ENCODE results near the gene FBXO31. TPM values are rescaled to one million over a fixed set of nuclear protein-coding genes. Genes with fewer than 3 reads are reported as not detected.

FBXO31 gene
- total and polyA plus RNA-seq, 9 of the 15 experiments (the other 6 are each of a cell fraction or from before 2014, with no cell fraction given): 0.18 to 33.3 (median 10.9) TPM

DNA sequence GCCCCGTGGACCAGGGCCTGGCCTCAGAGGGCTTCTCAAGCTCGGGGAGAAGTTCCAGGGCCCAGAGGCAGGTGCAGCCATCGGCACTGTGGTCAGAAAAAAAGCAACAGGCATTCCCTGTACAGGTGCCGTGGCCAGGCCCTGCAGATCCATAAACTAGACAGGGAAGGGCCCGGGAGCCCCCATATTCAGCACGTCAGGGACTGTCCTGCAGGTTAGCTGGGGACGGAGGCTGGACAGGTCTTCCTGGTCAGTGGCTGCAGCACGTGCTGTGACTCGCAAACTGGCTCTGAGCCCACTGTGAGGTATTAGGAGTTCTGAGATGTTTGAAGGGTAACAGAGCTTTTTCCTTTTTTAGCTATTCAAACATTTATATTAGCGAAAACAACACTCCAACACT lies 51.4 kb downstream of the FBXO31 start:
- Histone ChIP-seq H3K79me2 (ENCODE audit: control insufficient read depth, insufficient read depth, low read length) (no peaks in the 10 kb centered on the region), H3K9me3 (replicated peaks; ENCODE audit: control insufficient read depth, insufficient read depth, low read depth, low read length) (no peaks in the 10 kb centered on the region), H3K4me2 (ENCODE audit: insufficient read depth, low read length) (no peak overlapping the region), H3K27ac (ENCODE audit: extremely low read depth, low read depth, low read length) (no peak overlapping the region), H3K4me1 (replicated peaks in 1 of 2; ENCODE audit: control insufficient read depth in 2 of 2, insufficient read depth in 2 of 2, low read length in 2 of 2) (peaks cover 0 to 3% of the 10 kb centered on the region in 2 experiments; a peak in 1 of 5 replicates), H3K9ac (ENCODE audit: insufficient read depth in 1 of 2, low read depth in 2 of 2, low read length in 2 of 2) (no peak overlapping the region), H3K9me1 (ENCODE audit: control insufficient read depth, insufficient read depth, low read length) (no peaks in the 10 kb centered on the region), H4K20me1 (replicated peaks; ENCODE audit: control insufficient read depth, insufficient read depth, low read length) (peaks cover 6% of the 10 kb centered on the region; the same call in 1 of the 2 replicates), H2AFZ (ENCODE audit: low read depth, low read length) (no peak overlapping the region), H3K4me3 (no peak overlapping the region), H3K27me3 (ENCODE audit: control insufficient read depth in 2 of 2, insufficient read depth in 2 of 2, low read length in 2 of 2) (no peaks in the 10 kb centered on the region), H3K36me3 (ENCODE audit: control insufficient read depth, insufficient read depth, low read length) (peaks cover 76% of the 10 kb centered on the region; the same call in 2 of the 3 replicates)
- ATAC-seq (no peak), FAIRE-seq (no peak), DNase-seq (ENCODE audit: extremely low read depth in 1 of 4, low spot score in 3 of 4) (no peak)
- ChIA-PET POLR2A (interaction anchor here (1.3 to 3.8 kb wide), 2 partner anchors 13 to 62 kb away, joined by 5 to 15 read pairs; no protein-coding TSS in a partner anchor), CTCF (ENCODE audit: low intra/inter-chr PET ratio) (no interaction called here)
- 92% methylated on average over 9 of the region's 10 CpGs for WGBS (ENCODE audit: insufficient coverage, low coverage, missing lambda C conversion rate)
- no TSS peak for BruUV-seq (replicated peaks)
- in situ Hi-C loops (cut with MboI) (no loop called here), intact Hi-C loops (cut with micrococcal nuclease) (no loop called here)
- no peak for TF ChIP-seq GABPA (tag; conservative IDR thresholded peaks at IDR 0.05; ENCODE audit: low read depth)
- TF ChIP-seq ZNF408 (CRISPR knock-in tag; IDR thresholded peaks at IDR 0.05; ENCODE audit: low read depth): no peak
- no peak for TF ChIP-seq POLR2A (conservative IDR thresholded peaks at IDR 0.05)
- TF ChIP-seq IFI16 (CRISPR knock-in tag; IDR thresholded peaks at IDR 0.05): no peak
- TF ChIP-seq, protein P1, sequence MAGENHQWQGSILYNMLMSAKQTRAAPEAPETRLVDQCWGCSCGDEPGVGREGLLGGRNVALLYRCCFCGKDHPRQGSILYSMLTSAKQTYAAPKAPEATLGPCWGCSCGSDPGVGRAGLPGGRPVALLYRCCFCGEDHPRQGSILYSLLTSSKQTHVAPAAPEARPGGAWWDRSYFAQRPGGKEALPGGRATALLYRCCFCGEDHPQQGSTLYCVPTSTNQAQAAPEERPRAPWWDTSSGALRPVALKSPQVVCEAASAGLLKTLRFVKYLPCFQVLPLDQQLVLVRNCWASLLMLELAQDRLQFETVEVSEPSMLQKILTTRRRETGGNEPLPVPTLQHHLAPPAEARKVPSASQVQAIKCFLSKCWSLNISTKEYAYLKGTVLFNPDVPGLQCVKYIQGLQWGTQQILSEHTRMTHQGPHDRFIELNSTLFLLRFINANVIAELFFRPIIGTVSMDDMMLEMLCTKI (IDR thresholded peaks at IDR 0.05; ENCODE audit: partially characterized antibody): no peak
- no peak for TF ChIP-seq ATF1 (CRISPR knock-in tag; IDR thresholded peaks at IDR 0.05)
- TF ChIP-seq ATF1 (tag; IDR thresholded peaks at IDR 0.05): no peak
- TF ChIP-seq CBX8 (IDR thresholded peaks at IDR 0.05; ENCODE audit: borderline replicate concordance, extremely low read depth, low read depth, low read length, poor library complexity, severe bottlenecking): no peak
- TF ChIP-seq MECOM (CRISPR knock-in tag; IDR thresholded peaks at IDR 0.05): no peak
- TF ChIP-seq VEZF1 (CRISPR knock-in tag; IDR thresholded peaks at IDR 0.05): no peak
- TF ChIP-seq, protein P2, sequence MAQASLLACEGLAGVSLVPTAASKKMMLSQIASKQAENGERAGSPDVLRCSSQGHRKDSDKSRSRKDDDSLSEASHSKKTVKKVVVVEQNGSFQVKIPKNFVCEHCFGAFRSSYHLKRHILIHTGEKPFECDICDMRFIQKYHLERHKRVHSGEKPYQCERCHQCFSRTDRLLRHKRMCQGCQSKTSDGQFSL (CRISPR knock-in tag; IDR thresholded peaks at IDR 0.05): no peak
- TF ChIP-seq, protein P2 (tag; IDR thresholded peaks at IDR 0.05): no peak
- TF ChIP-seq, protein P3, sequence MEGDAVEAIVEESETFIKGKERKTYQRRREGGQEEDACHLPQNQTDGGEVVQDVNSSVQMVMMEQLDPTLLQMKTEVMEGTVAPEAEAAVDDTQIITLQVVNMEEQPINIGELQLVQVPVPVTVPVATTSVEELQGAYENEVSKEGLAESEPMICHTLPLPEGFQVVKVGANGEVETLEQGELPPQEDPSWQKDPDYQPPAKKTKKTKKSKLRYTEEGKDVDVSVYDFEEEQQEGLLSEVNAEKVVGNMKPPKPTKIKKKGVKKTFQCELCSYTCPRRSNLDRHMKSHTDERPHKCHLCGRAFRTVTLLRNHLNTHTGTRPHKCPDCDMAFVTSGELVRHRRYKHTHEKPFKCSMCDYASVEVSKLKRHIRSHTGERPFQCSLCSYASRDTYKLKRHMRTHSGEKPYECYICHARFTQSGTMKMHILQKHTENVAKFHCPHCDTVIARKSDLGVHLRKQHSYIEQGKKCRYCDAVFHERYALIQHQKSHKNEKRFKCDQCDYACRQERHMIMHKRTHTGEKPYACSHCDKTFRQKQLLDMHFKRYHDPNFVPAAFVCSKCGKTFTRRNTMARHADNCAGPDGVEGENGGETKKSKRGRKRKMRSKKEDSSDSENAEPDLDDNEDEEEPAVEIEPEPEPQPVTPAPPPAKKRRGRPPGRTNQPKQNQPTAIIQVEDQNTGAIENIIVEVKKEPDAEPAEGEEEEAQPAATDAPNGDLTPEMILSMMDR (IDR thresholded peaks at IDR 0.05 in 2 of 3, conservative IDR thresholded peaks at IDR 0.05 in 1 of 3; ENCODE audit: insufficient read depth in 2 of 3, low read depth in 1 of 3, low read length in 3 of 3): no peak
- TF ChIP-seq PTBP1 (IDR thresholded peaks at IDR 0.05; ENCODE audit: low read depth, low read length): no peak
- no peak for TF ChIP-seq NUFIP1 (IDR thresholded peaks at IDR 0.05; ENCODE audit: partially characterized antibody)
- no peak for TF ChIP-seq THRA (IDR thresholded peaks at IDR 0.05)

Data from K562 (cell line).